Activated naive CD8-positive, alpha-beta T cell treated with anti-CD3 and anti-CD28 coated beads for 36 hours (primary cell): Measurements from ENCODE around the gene YJEFN3. TPM values are rescaled to one million over a fixed set of nuclear protein-coding genes. Genes with fewer than 3 reads are reported as not detected.

Experiments
- DNase-seq: peaks from one replicate; pipeline ENCODE4 v3.0.0; 2021
- H3K27ac Mint-ChIP-seq: one replicate; pipeline ENCODE4 v1.8.0; 2022; ENCODE audit warnings: mild to moderate bottlenecking, moderate library complexity, mixed read lengths
- H3K27me3 Mint-ChIP-seq: one replicate; pipeline ENCODE4 v1.8.0; 2022; ENCODE audit warnings: mild to moderate bottlenecking, mixed read lengths
- H3K36me3 Mint-ChIP-seq: one replicate; pipeline ENCODE4 v1.8.0; 2021; ENCODE audit warnings: mild to moderate bottlenecking, mixed read lengths
- H3K4me1 Mint-ChIP-seq: one replicate; pipeline ENCODE4 v1.8.0; 2021; ENCODE audit warnings: mixed read lengths
- H3K4me3 Mint-ChIP-seq: one replicate; pipeline ENCODE4 v1.8.0; 2022; ENCODE audit warnings: mild to moderate bottlenecking, moderate library complexity, mixed read lengths
- H3K9me3 Mint-ChIP-seq: one replicate; pipeline ENCODE4 v1.8.0; 2022; ENCODE audit warnings: mixed read lengths
- total RNA-seq, 2 experiments: library from RNA; stranded (reverse); gene quantifications; one replicate each; pipeline ENCODE4 v1.2.3, GENCODE V29; 2021

Gene YJEFN3
- total RNA-seq, 2 experiments from 2014 or later = 5.7 to 7.8 TPM

DNA sequence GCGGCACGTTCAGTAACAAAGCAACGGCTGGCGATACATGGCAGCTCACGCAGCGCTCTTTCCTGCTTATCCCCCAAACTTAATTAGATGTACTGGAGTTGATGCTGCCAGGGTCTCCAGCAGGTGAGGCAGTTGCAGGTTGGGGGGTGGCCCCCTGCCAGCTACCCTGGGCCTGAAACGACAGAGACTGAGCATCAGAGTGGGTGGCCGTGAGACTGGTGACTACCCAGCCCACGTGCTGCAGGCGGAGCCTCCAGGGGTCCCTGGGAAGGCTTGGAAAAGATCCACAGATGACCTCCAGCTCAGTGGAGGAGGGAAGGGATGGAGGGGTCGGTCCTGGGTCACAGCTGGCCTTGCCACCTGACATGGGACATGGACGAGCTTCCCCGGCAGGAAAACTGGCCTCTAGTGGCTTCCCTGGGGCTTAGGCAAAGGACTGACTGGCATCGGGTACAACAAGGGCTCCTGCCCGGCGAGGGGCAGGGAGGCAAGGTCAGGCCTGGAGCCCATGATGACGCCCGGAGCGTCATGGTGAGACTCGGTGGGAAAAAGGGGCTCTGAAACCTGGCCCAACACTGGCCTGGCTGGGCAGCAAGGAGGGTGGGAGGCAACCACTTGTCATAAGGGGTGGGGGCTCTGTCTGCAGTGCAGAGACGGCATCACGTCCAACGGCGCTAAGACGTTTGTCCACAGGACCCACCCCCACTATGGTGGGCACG is 33.4 kb downstream of the YJEFN3 start:
- no peaks in the 10 kb centered on the region for H3K9me3 Mint-ChIP-seq
- no peak overlapping the region for H3K27ac Mint-ChIP-seq
- DNase-seq = no peak
- H3K4me3 Mint-ChIP-seq = no peak overlapping the region
- no peaks in the 10 kb centered on the region for H3K27me3 Mint-ChIP-seq
- peaks cover 7% of the 10 kb centered on the region for H3K4me1 Mint-ChIP-seq
- peaks cover 7% of the 10 kb centered on the region for H3K36me3 Mint-ChIP-seq

DNA sequence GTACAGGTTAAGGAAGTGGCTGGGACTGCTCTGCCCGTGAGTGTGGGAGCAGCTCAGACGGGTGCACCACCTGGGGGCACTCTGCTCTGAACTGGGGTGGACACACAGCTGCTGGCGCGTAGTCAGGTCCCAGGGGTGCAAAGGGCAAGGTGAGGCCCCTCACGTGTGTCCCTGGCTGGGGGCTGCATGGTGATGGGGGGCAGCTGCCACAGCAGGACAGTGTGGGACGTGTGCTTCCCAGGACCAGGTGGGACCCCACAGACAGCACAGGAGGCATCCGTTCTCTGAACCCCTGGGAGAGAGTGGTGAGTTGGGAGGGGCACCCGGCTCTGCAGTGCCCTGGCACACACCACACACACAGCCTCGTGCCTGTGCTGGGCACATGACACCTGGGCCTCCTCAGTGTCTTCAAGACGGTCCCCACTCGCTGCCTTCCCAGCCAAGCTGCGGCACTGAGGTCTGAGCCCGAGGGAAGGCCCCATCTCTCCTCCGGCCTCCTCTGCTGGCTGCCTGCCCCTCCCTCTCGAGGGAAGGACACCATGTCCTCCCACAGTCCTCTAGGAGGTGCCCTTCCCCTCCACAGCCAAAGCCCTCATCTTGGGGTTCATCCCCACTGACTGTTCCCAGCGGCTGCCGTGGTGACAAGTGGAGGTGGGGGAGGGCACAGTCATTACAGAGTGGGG is 34.1 kb downstream of the YJEFN3 start:
- Mint-ChIP-seq H3K4me1 (peaks cover 7% of the 10 kb centered on the region), H3K27me3 (no peaks in the 10 kb centered on the region), H3K4me3 (no peak overlapping the region), H3K27ac (peak overlapping the region; percentile 12), H3K36me3 (peaks cover 7% of the 10 kb centered on the region), H3K9me3 (no peaks in the 10 kb centered on the region)
- DNase-seq = no peak

DNA sequence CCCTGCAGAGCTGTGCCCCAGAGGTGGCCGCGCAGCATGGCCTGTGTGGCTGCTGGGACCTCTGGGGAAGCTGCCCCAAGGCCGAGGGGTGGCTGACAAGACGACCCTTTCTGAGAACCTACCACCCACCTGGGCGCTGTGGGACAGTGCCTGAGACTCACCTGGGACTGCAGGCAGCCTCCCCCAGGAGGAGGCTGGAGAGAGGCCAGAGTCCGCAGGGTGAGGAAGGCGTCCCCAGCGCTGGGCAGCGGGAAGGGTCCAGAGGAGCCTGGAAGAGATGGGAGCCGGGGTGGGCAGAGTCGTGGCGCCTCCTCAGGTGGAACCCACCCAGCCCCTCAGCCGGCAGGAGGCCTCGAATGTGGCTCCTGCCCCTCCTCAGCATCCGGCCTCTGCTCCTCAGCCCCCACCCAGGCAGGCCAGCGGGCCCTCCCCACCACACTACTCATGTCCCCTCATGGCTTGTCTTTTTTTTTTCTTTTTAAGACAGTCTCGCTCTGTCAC is 34.7 kb downstream of the YJEFN3 start:
- peaks cover 7% of the 10 kb centered on the region for H3K36me3 Mint-ChIP-seq
- no peaks in the 10 kb centered on the region for H3K9me3 Mint-ChIP-seq
- no peak for DNase-seq
- H3K27me3 Mint-ChIP-seq = no peaks in the 10 kb centered on the region
- no peak overlapping the region for H3K4me3 Mint-ChIP-seq
- no peak overlapping the region for H3K27ac Mint-ChIP-seq
- H3K4me1 Mint-ChIP-seq = peaks cover 7% of the 10 kb centered on the region

- no peak overlapping the region for H3K27ac Mint-ChIP-seq
- peaks cover 7% of the 10 kb centered on the region for H3K4me1 Mint-ChIP-seq
- DNase-seq = no peak
- peaks cover 23% of the 10 kb centered on the region for H3K36me3 Mint-ChIP-seq
- no peaks in the 10 kb centered on the region for H3K9me3 Mint-ChIP-seq
- H3K4me3 Mint-ChIP-seq = no peak overlapping the region
- no peaks in the 10 kb centered on the region for H3K27me3 Mint-ChIP-seq
These were observed 37.6 kb downstream of the YJEFN3 start for GRCh38 chr19:19566306-19566705.

GRCh38 chr19:19567391-19567790 is 38.7 kb downstream of the YJEFN3 start:
- Mint-ChIP-seq H3K4me3 (no peak overlapping the region), H3K27me3 (no peaks in the 10 kb centered on the region), H3K27ac (no peak overlapping the region), H3K4me1 (peaks cover 7% of the 10 kb centered on the region), H3K9me3 (no peaks in the 10 kb centered on the region), H3K36me3 (peaks cover 23% of the 10 kb centered on the region)
- no peak for DNase-seq

DNA sequence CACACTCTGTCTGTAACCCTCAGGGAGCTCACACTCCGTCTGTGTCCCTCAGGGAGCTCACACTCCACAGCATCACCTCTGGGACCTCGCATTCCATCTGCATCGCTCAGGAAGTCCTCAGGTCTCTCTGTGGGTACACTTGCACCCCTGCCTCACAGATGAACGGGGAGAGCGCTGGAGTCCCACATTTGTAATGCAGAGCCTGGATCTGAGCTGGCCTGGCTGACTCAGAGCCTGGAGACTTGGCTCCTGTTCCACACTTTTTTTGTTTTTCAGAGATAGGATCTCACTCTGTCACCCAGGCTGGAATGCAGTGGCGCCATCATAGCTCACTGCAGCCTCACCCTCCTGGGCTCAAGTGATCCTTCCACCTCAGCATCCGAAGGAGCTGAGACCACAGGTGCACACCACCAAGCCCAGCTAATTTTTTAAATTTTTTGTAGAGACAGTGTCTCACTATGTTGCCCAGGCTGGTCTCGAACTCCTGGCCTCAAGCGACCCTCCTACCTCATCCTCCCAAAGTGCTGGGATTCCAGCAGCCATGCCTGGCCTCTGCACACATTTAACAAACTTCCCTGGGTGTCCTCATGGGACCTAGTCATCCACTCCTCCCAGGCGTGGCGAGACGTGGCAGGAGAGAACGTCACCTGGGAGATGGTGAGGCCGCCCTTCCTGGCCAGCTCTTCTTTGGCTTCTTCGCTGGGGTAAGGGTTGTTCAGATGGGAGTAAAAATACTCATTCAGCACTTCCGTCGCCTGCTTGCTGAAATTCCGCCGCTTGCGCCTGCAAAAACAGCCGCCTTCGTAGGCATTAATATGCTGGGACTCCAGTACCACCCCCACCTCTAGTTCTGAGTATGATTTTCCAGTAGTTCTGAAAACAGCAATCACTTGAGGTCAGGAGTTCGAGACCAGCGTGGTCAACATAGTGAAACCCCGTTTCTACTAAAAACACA is 40.4 kb downstream of the YJEFN3 start:
- Mint-ChIP-seq H3K27me3 (no peaks in the 10 kb centered on the region), H3K36me3 (peaks cover 24% of the 10 kb centered on the region), H3K27ac (no peak overlapping the region), H3K4me1 (peaks cover 4% of the 10 kb centered on the region), H3K4me3 (no peak overlapping the region), H3K9me3 (no peaks in the 10 kb centered on the region)
- DNase-seq = no peak

DNA sequence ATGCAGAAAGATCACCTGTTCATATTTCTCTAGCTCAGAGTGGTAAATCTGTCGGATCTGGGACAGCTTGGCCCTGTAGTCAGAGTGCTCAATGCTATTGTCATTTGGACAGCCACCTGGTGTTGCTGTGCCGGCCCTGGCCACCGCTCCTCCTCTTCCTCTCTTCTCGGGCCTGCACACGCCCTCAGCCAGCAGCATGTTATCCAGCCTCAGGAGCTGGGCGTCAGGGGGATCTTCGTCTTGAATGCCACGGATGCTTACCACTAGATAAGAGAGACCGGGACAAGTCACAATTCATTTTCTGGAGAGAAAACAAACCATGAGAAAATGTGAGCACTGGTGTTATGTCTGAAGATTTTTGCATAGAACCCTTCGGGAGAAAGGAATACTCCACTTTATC is 41.9 kb downstream of the YJEFN3 start:
- no peaks in the 10 kb centered on the region for H3K9me3 Mint-ChIP-seq
- no peaks in the 10 kb centered on the region for H3K27me3 Mint-ChIP-seq
- H3K27ac Mint-ChIP-seq = no peak overlapping the region
- no peak overlapping the region for H3K4me3 Mint-ChIP-seq
- peaks cover 4% of the 10 kb centered on the region for H3K4me1 Mint-ChIP-seq
- DNase-seq = no peak
- peaks cover 18% of the 10 kb centered on the region for H3K36me3 Mint-ChIP-seq

DNA sequence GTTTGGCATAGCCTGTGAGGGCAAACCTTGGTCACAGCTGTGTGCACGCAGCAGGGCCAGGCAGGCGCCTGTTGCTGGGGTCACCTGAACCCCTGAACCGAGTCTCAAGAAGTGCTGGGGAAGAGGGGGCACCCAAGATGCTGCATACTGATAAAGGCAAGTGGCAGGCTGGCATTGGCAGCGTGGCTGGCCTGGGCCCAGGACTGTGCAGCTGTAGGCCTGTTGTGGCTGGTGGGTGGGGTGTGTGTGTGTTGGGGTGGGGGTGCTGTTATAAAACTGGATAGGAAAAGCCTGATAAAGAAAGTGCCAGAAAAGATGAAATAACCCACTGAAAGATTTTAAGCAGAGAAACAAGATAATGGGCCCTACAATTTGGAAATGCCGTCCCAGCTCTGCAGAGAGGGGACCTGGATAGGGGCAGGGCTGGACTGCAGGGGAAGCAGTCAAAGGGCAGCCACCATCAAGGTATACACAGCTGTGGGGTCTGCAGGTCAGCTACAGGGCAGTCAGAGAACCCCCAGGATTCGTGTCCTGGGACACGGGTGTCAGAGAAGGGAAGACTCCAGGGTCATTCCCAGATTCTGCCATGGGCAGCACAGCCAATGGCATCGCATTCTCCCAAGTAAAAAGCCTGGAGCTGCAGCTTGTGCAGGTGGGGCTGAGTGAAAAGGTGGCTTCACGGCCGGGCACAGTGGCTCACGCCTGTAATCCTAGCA is 42.5 kb downstream of the YJEFN3 start:
- peaks cover 4% of the 10 kb centered on the region for H3K4me1 Mint-ChIP-seq
- no peak overlapping the region for H3K4me3 Mint-ChIP-seq
- no peak for DNase-seq
- H3K27ac Mint-ChIP-seq = no peak overlapping the region
- no peaks in the 10 kb centered on the region for H3K9me3 Mint-ChIP-seq
- H3K27me3 Mint-ChIP-seq = no peaks in the 10 kb centered on the region
- H3K36me3 Mint-ChIP-seq = peaks cover 18% of the 10 kb centered on the region

DNA sequence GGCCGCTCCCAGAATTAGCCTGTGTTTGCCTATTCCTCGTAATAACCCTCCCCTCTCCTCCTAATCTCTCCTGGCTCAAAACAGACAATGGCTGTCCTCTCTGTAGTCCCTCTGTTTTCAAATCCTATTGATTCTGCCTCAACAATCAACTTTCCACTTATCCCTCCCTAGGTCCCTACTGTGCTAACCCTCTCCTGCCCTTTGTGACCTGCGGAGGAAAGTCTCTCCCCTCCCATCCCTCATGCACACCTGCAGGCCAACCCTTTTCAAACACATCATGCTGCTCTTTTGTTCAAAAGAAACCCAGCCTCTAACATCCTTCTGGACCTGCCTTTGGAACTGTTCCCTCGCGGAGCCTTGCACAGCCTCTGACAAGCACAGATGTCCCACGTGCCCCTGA is 46.7 kb downstream of the YJEFN3 start:
- H3K4me1 Mint-ChIP-seq = peaks cover 3% of the 10 kb centered on the region
- H3K36me3 Mint-ChIP-seq = peaks cover 8% of the 10 kb centered on the region
- DNase-seq = no peak
- no peak overlapping the region for H3K4me3 Mint-ChIP-seq
- no peak overlapping the region for H3K27ac Mint-ChIP-seq
- H3K27me3 Mint-ChIP-seq = no peaks in the 10 kb centered on the region
- H3K9me3 Mint-ChIP-seq = no peaks in the 10 kb centered on the region

DNA sequence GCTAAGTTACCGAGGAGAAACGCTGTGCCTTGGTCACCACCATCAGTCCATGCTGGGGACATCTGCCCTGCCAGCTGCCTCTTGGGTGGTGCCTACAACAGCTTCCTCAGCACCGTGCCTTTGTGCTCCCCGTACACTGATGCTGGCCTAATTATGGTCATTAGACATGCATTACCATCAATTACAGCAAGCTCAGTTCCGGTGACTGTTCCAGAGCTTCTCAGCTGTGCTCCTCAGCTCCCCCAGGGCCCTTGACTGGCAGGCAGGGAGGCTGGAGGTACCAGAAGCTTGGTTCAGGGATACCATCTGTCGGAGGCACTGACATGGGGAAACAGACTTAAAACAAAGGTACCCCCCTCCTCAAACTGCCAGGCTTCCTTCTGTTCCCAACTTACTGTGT is 49.5 kb downstream of the YJEFN3 start:
- H3K9me3 Mint-ChIP-seq = no peaks in the 10 kb centered on the region
- no peak for DNase-seq
- H3K4me3 Mint-ChIP-seq = no peak overlapping the region
- H3K4me1 Mint-ChIP-seq = peaks cover 9% of the 10 kb centered on the region
- H3K27ac Mint-ChIP-seq = no peak overlapping the region
- no peaks in the 10 kb centered on the region for H3K27me3 Mint-ChIP-seq
- H3K36me3 Mint-ChIP-seq = peaks cover 2% of the 10 kb centered on the region

DNA sequence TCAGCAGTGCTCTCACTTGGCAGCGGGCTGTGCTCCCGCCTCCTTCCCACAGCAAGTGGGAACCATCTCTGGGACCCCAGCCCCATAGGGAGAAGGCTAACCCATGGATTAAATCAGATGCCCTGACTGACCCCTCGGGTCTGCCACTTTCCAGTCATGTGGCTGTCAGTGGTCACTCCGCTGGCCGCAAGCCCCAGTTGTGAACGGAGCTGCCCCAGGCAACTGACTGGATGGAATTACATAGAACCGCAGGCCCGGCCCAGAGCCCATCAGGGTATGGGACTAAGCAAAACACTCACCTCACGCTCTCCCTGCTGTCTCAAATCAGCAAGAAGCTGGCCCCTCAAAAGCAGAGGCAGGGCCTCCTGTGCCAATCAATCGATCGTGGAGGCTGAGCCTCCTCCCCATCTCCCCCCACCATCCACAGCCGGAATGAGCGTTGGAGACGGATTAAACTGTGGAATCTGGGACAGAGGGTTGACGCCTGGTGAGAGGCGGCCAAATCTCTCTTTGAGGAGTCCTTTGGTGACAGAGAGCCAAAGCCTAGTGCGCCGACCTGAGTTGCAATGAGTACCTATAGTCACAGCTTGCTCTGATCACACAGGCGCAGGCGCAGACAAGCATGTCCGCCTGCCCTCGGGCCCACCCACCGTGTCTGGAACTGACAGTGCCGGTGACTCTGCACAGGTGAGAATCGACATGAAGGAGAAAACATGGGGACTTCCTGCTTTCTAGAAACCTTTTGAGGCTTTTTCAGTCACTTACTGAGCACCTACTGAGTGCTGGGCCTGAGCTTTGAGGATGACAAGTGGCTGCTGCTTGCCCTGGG is 51.0 kb downstream of the YJEFN3 start:
- H3K4me1 Mint-ChIP-seq = peaks cover 9% of the 10 kb centered on the region
- H3K27ac Mint-ChIP-seq = no peak overlapping the region
- no peak for DNase-seq
- peaks cover 2% of the 10 kb centered on the region for H3K36me3 Mint-ChIP-seq
- H3K4me3 Mint-ChIP-seq = no peak overlapping the region
- no peaks in the 10 kb centered on the region for H3K27me3 Mint-ChIP-seq
- H3K9me3 Mint-ChIP-seq = no peaks in the 10 kb centered on the region

DNA sequence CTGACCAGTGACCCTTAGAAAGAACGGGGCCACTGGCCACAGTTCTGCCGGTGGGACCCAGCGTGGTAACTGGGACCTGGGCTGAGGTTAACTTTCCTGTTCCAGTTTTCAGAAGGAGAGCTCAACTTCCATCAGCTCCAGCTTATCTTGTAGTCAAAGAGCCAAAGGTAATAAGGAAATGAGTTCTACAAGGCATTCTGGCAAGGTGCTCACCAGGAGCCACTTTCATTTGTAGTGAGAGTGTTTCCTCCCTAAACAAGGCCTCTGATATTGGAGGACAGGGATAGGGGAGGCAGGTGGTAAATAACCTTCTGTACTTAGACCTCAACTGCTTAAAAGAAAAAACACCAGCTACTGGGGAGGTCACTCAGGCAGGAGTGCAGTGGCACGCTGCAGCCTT is 51.7 kb downstream of the YJEFN3 start:
- Mint-ChIP-seq H3K4me1 (peaks cover 9% of the 10 kb centered on the region), H3K4me3 (no peak overlapping the region), H3K36me3 (peaks cover 2% of the 10 kb centered on the region), H3K27me3 (no peaks in the 10 kb centered on the region), H3K9me3 (no peaks in the 10 kb centered on the region), H3K27ac (no peak overlapping the region)
- no peak for DNase-seq

- no peaks in the 10 kb centered on the region for H3K9me3 Mint-ChIP-seq
- no peak for DNase-seq
- no peak overlapping the region for H3K27ac Mint-ChIP-seq
- H3K36me3 Mint-ChIP-seq = peaks cover 2% of the 10 kb centered on the region
- H3K4me1 Mint-ChIP-seq = peaks cover 9% of the 10 kb centered on the region
- H3K4me3 Mint-ChIP-seq = no peak overlapping the region
- no peaks in the 10 kb centered on the region for H3K27me3 Mint-ChIP-seq
These were observed 52.7 kb downstream of the YJEFN3 start for GRCh38 chr19:19581391-19581790.

GRCh38 chr19:19582471-19582870 is 53.8 kb downstream of the YJEFN3 start:
- Mint-ChIP-seq H3K27ac (no peak overlapping the region), H3K27me3 (no peaks in the 10 kb centered on the region), H3K4me1 (peaks cover 9% of the 10 kb centered on the region), H3K4me3 (no peak overlapping the region), H3K36me3 (peaks cover 2% of the 10 kb centered on the region), H3K9me3 (no peaks in the 10 kb centered on the region)
- DNase-seq = no peak
